Astrocyte (in vitro differentiated cells and primary cell): ENCODE measurements around the gene TCEANC. TPM values are rescaled to one million over a fixed set of nuclear protein-coding genes. Genes with fewer than 3 reads are reported as not detected.
"Not testable (repeated sequence)": the region's sequence is repeated elsewhere in the genome, so short reads cannot be mapped to it uniquely, and the experiment has no call there.

Experiments used
- DNase-seq: peaks from one replicate; pipeline ENCODE4 v3.0.0-alpha.2; 2010; ENCODE audit warnings: low read depth
- FAIRE-seq: peaks from 2 replicates; lab custom pipeline; 2011; peaks lifted over from hg19 to GRCh38; lab: Jason Lieb, UNC
- H2AFZ ChIP-seq: 2 replicates; pipeline ENCODE4 v1.6.0; 2012; ENCODE audit warnings: low read depth, low read length, inconsistent platforms
- H3K27ac ChIP-seq: 2 replicates; pipeline ENCODE4 v1.5.1; 2011; ENCODE audit warnings: low read depth, low read length, inconsistent platforms
- H3K27me3 ChIP-seq: 2 replicates; pipeline ENCODE4 v1.6.0; 2011; ENCODE audit warnings: low read length, inconsistent platforms; ENCODE audit not compliant: insufficient read depth
- H3K36me3 ChIP-seq: 2 replicates; pipeline ENCODE4 v1.5.1; 2011; ENCODE audit warnings: low read length, inconsistent platforms; ENCODE audit not compliant: insufficient read depth
- H3K4me1 ChIP-seq: 2 replicates; pipeline ENCODE4 v1.5.1; 2011; ENCODE audit warnings: low read length, inconsistent platforms; ENCODE audit not compliant: insufficient read depth
- H3K4me2 ChIP-seq: 2 replicates; pipeline ENCODE4 v1.6.0; 2012; ENCODE audit warnings: low read length, inconsistent platforms
- H3K4me3 ChIP-seq: 2 replicates; pipeline ENCODE4 v1.5.1; 2011; ENCODE audit warnings: low read depth, mild to moderate bottlenecking, low read length, inconsistent platforms; ENCODE audit not compliant: insufficient read depth
- H3K79me2 ChIP-seq: 2 replicates; pipeline ENCODE4 v1.6.0; 2012; ENCODE audit warnings: mild to moderate bottlenecking, low read length, inconsistent platforms; ENCODE audit not compliant: insufficient read depth
- H3K9ac ChIP-seq: 2 replicates; pipeline ENCODE4 v1.6.0; 2012; ENCODE audit warnings: mild to moderate bottlenecking, low read length, inconsistent platforms
- H3K9me3 ChIP-seq: 2 replicates; pipeline ENCODE4 v1.5.1; 2012; ENCODE audit warnings: low read depth, mild to moderate bottlenecking, low read length, inconsistent platforms; ENCODE audit not compliant: insufficient read depth
- H4K20me1 ChIP-seq: 2 replicates; pipeline ENCODE4 v1.6.0; 2012; ENCODE audit warnings: low read length, inconsistent platforms; ENCODE audit not compliant: insufficient read depth
- H3K27ac Mint-ChIP-seq: one replicate; pipeline ENCODE4 v1.8.0; 2021; ENCODE audit warnings: mild to moderate bottlenecking, mixed read lengths; ENCODE audit not compliant: unreplicated experiment
- H3K27me3 Mint-ChIP-seq: one replicate; pipeline ENCODE4 v1.8.0; 2021; ENCODE audit warnings: low read depth, mixed read lengths; ENCODE audit not compliant: unreplicated experiment
- H3K36me3 Mint-ChIP-seq: one replicate; pipeline ENCODE4 v1.8.0; 2021; ENCODE audit warnings: low read depth, mixed read lengths; ENCODE audit not compliant: unreplicated experiment
- H3K4me1 Mint-ChIP-seq: one replicate; pipeline ENCODE4 v1.8.0; 2021; ENCODE audit warnings: low read depth, mixed read lengths; ENCODE audit not compliant: unreplicated experiment
- H3K4me3 Mint-ChIP-seq: one replicate; pipeline ENCODE4 v1.8.0; 2021; ENCODE audit warnings: mild to moderate bottlenecking, moderate library complexity, mixed read lengths; ENCODE audit not compliant: unreplicated experiment
- H3K9me3 Mint-ChIP-seq: one replicate; pipeline ENCODE4 v1.8.0; 2021; ENCODE audit warnings: mild to moderate bottlenecking, mixed read lengths; ENCODE audit not compliant: unreplicated experiment
- EZH2 ChIP-seq: IDR thresholded peaks from 2 replicates; pipeline ENCODE4 v1.6.1; 2012; ENCODE audit warnings: mild to moderate bottlenecking, low read length, inconsistent platforms; ENCODE audit not compliant: insufficient read depth
- total RNA-seq: library from RNA; stranded (reverse); gene quantifications from 2 replicates; pipeline ENCODE4 v1.2.1, GENCODE V29; 2021
- TF ChIP-seq, protein P1 (sequence below): IDR thresholded peaks from 2 replicates; pipeline ENCODE4 v1.5.1; 2011; ENCODE audit warnings: low read depth, mild to moderate bottlenecking, inconsistent platforms, low read length, moderate library complexity; ENCODE audit not compliant: insufficient read depth

Gene TCEANC
- total RNA-seq, 1 donor from 2014 or later: 1.0 TPM

GRCh38 chrX:13620207-13620606 is 32.7 kb upstream of the TCEANC start:
- TF ChIP-seq, protein P1, sequence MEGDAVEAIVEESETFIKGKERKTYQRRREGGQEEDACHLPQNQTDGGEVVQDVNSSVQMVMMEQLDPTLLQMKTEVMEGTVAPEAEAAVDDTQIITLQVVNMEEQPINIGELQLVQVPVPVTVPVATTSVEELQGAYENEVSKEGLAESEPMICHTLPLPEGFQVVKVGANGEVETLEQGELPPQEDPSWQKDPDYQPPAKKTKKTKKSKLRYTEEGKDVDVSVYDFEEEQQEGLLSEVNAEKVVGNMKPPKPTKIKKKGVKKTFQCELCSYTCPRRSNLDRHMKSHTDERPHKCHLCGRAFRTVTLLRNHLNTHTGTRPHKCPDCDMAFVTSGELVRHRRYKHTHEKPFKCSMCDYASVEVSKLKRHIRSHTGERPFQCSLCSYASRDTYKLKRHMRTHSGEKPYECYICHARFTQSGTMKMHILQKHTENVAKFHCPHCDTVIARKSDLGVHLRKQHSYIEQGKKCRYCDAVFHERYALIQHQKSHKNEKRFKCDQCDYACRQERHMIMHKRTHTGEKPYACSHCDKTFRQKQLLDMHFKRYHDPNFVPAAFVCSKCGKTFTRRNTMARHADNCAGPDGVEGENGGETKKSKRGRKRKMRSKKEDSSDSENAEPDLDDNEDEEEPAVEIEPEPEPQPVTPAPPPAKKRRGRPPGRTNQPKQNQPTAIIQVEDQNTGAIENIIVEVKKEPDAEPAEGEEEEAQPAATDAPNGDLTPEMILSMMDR: no peak
- TF ChIP-seq EZH2: no peak
- Histone ChIP-seq H3K79me2 (no peaks in the 10 kb centered on the region), H3K4me1 (no peaks in the 10 kb centered on the region), H3K9ac (no peak overlapping the region), H4K20me1 (no peaks in the 10 kb centered on the region), H3K9me3 (no peaks in the 10 kb centered on the region), H2AFZ (no peak overlapping the region), H3K27ac (no peak overlapping the region), H3K36me3 (no peaks in the 10 kb centered on the region), H3K4me3 (no peak overlapping the region), H3K27me3 (no peaks in the 10 kb centered on the region), H3K4me2 (no peak overlapping the region)
- Mint-ChIP-seq H3K4me3 (no peak overlapping the region), H3K27ac (no peak overlapping the region), H3K27me3 (peaks cover 2% of the 10 kb centered on the region), H3K4me1 (no peaks in the 10 kb centered on the region), H3K9me3 (no peaks in the 10 kb centered on the region), H3K36me3 (no peaks in the 10 kb centered on the region)
- DNase-seq (no peak), FAIRE-seq (no peak)

- H3K27me3 Mint-ChIP-seq: peaks cover 2% of the 10 kb centered on the region
- Histone ChIP-seq H3K9me3 (no peaks in the 10 kb centered on the region), H4K20me1 (no peaks in the 10 kb centered on the region), H2AFZ (no peak overlapping the region), H3K4me2 (no peak overlapping the region), H3K27me3 (no peaks in the 10 kb centered on the region), H3K9ac (no peak overlapping the region), H3K79me2 (no peaks in the 10 kb centered on the region), H3K4me1 (no peaks in the 10 kb centered on the region), H3K27ac (no peak overlapping the region), H3K36me3 (no peaks in the 10 kb centered on the region), H3K4me3 (no peak overlapping the region)
- H3K27ac Mint-ChIP-seq: no peak overlapping the region
- no peak overlapping the region for H3K4me3 Mint-ChIP-seq
- no peak for TF ChIP-seq EZH2
- TF ChIP-seq, protein P1: no peak
- H3K36me3 Mint-ChIP-seq: no peaks in the 10 kb centered on the region
- no peak for DNase-seq
- FAIRE-seq: no peak
- no peaks in the 10 kb centered on the region for H3K9me3 Mint-ChIP-seq
- H3K4me1 Mint-ChIP-seq: no peaks in the 10 kb centered on the region
Measured at GRCh38 chrX:13622401-13622964, 30.5 kb upstream of the TCEANC start.

GRCh38 chrX:13627306-13627705 is 25.6 kb upstream of the TCEANC start:
- peak; percentile 96 for FAIRE-seq

GRCh38 chrX:13637224-13637623 is 15.7 kb upstream of the TCEANC start:
- not testable (repeated sequence) for H3K79me2 ChIP-seq, H3K27ac Mint-ChIP-seq, H3K27ac ChIP-seq, H3K9ac ChIP-seq, H3K27me3 Mint-ChIP-seq, H3K4me1 ChIP-seq, H3K36me3 ChIP-seq, H2AFZ ChIP-seq, H4K20me1 ChIP-seq, H3K4me3 ChIP-seq, H3K36me3 Mint-ChIP-seq, H3K27me3 ChIP-seq, H3K4me1 Mint-ChIP-seq, H3K4me3 Mint-ChIP-seq, H3K9me3 ChIP-seq, H3K9me3 Mint-ChIP-seq, H3K4me2 ChIP-seq, DNase-seq
- FAIRE-seq: peak; percentile 39

More at GRCh38 chrX:13627306-13627705, 25.6 kb upstream of the TCEANC start:
- Mint-ChIP-seq H3K4me1 (no peaks in the 10 kb centered on the region), H3K27ac (no peak overlapping the region), H3K9me3 (no peaks in the 10 kb centered on the region), H3K4me3 (no peak overlapping the region), H3K27me3 (no peaks in the 10 kb centered on the region), H3K36me3 (no peaks in the 10 kb centered on the region)
- H3K4me3 ChIP-seq: no peak overlapping the region
- H3K36me3 ChIP-seq: no peaks in the 10 kb centered on the region
- no peak overlapping the region for H3K9ac ChIP-seq
- no peaks in the 10 kb centered on the region for H3K4me1 ChIP-seq
- H3K27me3 ChIP-seq: no peaks in the 10 kb centered on the region
- no peak overlapping the region for H3K27ac ChIP-seq
- no peaks in the 10 kb centered on the region for H4K20me1 ChIP-seq
- H3K9me3 ChIP-seq: peaks cover 3% of the 10 kb centered on the region
- TF ChIP-seq, protein P1: no peak
- H3K4me2 ChIP-seq: no peak overlapping the region
- no peaks in the 10 kb centered on the region for H3K79me2 ChIP-seq
- no peak for DNase-seq
- H2AFZ ChIP-seq: no peak overlapping the region
